ENCODE results near the gene UBE2E1.

Gene UBE2E1

DNA sequence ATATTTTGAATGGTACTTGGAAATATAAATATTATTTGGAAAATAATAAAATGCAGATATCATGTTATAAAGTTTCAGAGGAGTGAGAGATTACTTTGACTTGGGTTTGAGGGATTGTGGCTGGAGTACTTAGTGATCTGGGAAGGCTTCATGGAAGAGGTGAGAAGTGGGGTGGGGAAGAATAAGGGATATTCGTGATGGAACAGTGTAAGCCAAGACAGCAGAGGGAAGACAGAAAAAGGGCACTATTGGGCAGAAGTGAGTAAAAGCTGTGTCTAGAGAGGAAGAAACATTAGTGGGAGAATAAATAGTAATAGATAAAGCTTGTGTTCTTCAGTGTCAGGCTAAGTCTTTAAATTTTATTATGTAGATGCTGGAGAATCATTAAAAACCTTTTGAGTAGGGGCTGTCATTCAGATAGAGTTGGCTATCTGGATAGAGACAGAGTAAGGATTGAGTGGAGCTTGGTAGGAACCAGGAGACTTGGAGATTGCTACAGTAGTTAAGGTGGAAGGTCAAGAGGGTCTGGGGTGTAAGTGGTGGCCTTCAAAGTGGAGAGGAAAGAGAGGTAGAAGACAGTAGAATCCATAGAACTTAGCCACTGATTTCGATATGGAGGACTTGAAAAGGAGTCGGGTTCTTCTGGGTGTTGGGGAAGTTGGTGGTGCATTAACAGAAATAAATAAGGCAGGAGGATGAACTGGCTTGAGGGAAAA lies 11.9 kb downstream of the UBE2E1 start:
- 100% methylated on average over 2 of the region's 3 CpGs for WGBS (ENCODE audit: insufficient coverage)
- ChIA-PET CTCF (interaction anchor here (0.7 to 1.7 kb wide), 5 partner anchors 9 to 14 kb away, joined by 3 to 4 read pairs (median 4); no protein-coding TSS in a partner anchor), POLR2A (interaction anchor here (0.6 kb wide), 1 partner anchor 1841 kb away, joined by 3 read pairs; no protein-coding TSS in a partner anchor)
- no peak overlapping the region for H3K27ac ChIP-seq (ENCODE audit: insufficient read depth in 1 of 2, low read depth in 1 of 2, low read length in 2 of 2, poor library complexity in 1 of 2, severe bottlenecking in 2 of 2)
- no peaks in the 10 kb centered on the region for H3K27me3 ChIP-seq (replicated peaks in 2 of 5; ENCODE audit: control insufficient read depth in 4 of 5, insufficient read depth in 5 of 5, low read length in 4 of 5)
- H3K4me3 ChIP-seq (ENCODE audit: control insufficient read depth in 1 of 7, extremely low read depth in 1 of 7, insufficient read depth in 4 of 7, low read depth in 2 of 7, low read length in 6 of 7), result no peak overlapping the region
- peaks cover 6 to 24% (median 15%) of the 10 kb centered on the region in 4 experiments for H3K4me1 ChIP-seq (ENCODE audit: control extremely low read depth in 1 of 4, control insufficient read depth in 4 of 4, insufficient read depth in 4 of 4, low read length in 3 of 4)
- peaks cover 0 to 26% (median 5%) of the 10 kb centered on the region in 4 experiments for H3K36me3 ChIP-seq (ENCODE audit: control insufficient read depth in 4 of 4, insufficient read depth in 4 of 4, low read length in 3 of 4)
- DNase-seq, result no peak
- H3K9me3 ChIP-seq (ENCODE audit: control extremely low read depth in 1 of 5, control insufficient read depth in 4 of 5, insufficient read depth in 2 of 5, low read depth in 1 of 5, low read length in 4 of 5), result no peaks in the 10 kb centered on the region

DNA sequence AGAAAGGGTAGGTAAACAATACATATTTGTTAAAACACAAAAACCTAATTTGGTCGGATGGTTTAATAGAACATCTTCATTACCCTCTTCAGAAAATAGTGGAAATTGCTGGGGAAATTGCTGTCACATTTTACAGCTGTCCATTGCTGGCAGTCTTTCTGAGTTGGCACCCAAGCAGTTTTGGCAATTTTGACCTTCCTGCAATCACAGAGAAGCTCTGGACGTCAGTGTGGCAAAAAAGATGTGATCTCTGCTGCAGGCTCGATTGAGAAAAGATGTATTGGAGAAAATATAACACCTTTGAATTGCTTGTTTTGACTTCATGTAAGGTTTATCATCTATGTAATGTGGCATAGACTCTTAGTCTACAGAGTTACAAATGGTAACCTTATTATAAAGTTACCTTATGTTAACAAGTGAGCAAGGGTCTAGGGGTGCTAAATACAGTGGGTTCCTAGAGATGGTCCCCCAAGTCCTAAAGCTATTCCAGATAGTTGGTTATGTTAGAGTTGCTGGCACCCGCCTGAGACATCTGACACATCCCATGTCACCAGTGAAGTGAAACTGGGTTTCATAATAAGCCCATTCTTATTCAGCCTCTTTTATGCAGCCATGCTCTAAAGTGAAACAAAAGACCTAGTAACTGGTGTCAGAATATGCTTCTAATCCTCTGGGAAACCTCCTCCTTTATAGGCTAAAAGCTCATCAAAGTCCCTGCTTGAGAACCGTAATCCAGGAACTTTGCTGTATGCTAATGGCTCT lies 14.0 kb downstream of the UBE2E1 start:
- no peak for DNase-seq
- 100% methylated on average over 3 of the region's 5 CpGs for WGBS (ENCODE audit: insufficient coverage)
- POLR2A ChIA-PET, result no interaction called here
- CTCF ChIA-PET, result interaction anchor here (0.8 kb wide), 1 partner anchor 9 kb away, joined by 3 read pairs; no protein-coding TSS in a partner anchor
- Histone ChIP-seq H3K4me1 (ENCODE audit: control extremely low read depth in 1 of 4, control insufficient read depth in 4 of 4, insufficient read depth in 4 of 4, low read length in 3 of 4) (peaks cover 6 to 30% (median 18%) of the 10 kb centered on the region in 4 experiments), H3K9me3 (ENCODE audit: control extremely low read depth in 1 of 5, control insufficient read depth in 4 of 5, insufficient read depth in 2 of 5, low read depth in 1 of 5, low read length in 4 of 5) (no peaks in the 10 kb centered on the region), H3K4me3 (ENCODE audit: control insufficient read depth in 1 of 7, extremely low read depth in 1 of 7, insufficient read depth in 4 of 7, low read depth in 2 of 7, low read length in 6 of 7) (no peak overlapping the region), H3K36me3 (ENCODE audit: control insufficient read depth in 4 of 4, insufficient read depth in 4 of 4, low read length in 3 of 4) (peaks cover 0 to 22% (median 5%) of the 10 kb centered on the region in 4 experiments), H3K27ac (ENCODE audit: insufficient read depth in 1 of 2, low read depth in 1 of 2, low read length in 2 of 2, poor library complexity in 1 of 2, severe bottlenecking in 2 of 2) (no peak overlapping the region), H3K27me3 (replicated peaks in 2 of 5; ENCODE audit: control insufficient read depth in 4 of 5, insufficient read depth in 5 of 5, low read length in 4 of 5) (no peaks in the 10 kb centered on the region)

DNA sequence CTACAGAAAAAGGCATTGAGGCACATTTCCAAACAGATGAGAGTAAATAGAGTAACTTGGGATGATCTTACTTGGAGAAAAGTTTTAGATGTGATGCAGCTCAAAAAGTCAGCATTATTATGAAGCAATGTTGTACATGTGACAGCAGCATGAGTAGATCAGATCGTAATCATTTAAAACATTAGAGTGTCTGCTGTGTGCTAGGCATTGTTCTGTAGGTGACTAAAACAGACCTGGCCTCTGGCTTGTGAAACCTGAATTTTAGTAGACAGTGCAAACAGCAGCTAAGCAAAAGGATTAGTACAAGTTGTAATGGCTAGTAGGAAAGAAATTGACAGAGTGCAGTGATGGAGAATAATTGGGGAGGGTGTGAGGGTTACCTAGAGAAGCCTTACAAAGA lies 15.1 kb downstream of the UBE2E1 start:
- H3K27ac ChIP-seq (ENCODE audit: insufficient read depth in 1 of 2, low read depth in 1 of 2, low read length in 2 of 2, poor library complexity in 1 of 2, severe bottlenecking in 2 of 2), result no peak overlapping the region

DNA sequence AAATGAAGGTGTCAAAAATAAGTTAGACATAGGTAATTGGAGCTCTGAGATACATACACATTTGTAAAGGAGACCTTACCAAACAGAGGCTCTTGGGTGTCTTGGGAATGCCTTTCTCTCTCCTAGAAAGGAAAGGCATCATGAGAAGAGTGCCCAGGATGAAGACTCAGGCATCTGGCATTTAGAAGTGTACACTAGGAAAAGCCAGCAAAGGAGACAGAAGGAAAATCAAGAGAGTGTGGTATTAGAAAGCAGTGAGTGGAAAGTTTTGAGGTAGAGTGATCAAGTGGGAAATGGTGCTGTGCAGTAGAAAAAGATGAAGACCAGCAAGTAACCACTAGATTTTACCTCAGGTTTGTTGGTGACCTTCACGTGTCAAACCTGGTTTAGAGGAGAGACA lies 16.1 kb downstream of the UBE2E1 start:
- Histone ChIP-seq H3K27me3 (replicated peaks in 2 of 5; ENCODE audit: control insufficient read depth in 4 of 5, insufficient read depth in 5 of 5, low read length in 4 of 5) (no peaks in the 10 kb centered on the region), H3K9me3 (ENCODE audit: control extremely low read depth in 1 of 5, control insufficient read depth in 4 of 5, insufficient read depth in 2 of 5, low read depth in 1 of 5, low read length in 4 of 5) (no peaks in the 10 kb centered on the region), H3K36me3 (ENCODE audit: control insufficient read depth in 4 of 4, insufficient read depth in 4 of 4, low read length in 3 of 4) (peaks cover 0 to 18% (median 3%) of the 10 kb centered on the region in 4 experiments), H3K4me3 (ENCODE audit: control insufficient read depth in 1 of 7, extremely low read depth in 1 of 7, insufficient read depth in 4 of 7, low read depth in 2 of 7, low read length in 6 of 7) (no peak overlapping the region), H3K4me1 (ENCODE audit: control extremely low read depth in 1 of 4, control insufficient read depth in 4 of 4, insufficient read depth in 4 of 4, low read length in 3 of 4) (peaks cover 4 to 29% (median 15%) of the 10 kb centered on the region in 4 experiments), H3K27ac (ENCODE audit: insufficient read depth in 1 of 2, low read depth in 1 of 2, low read length in 2 of 2, poor library complexity in 1 of 2, severe bottlenecking in 2 of 2) (no peak overlapping the region)
- ChIA-PET CTCF (no interaction called here), POLR2A (no interaction called here)
- WGBS (ENCODE audit: insufficient coverage), result no CpG with 5 or more reads among the region's 1 CpG
- DNase-seq, result no peak

More for the DNA sequence above, 15.1 kb downstream of the UBE2E1 start:
- 100% methylated on average over 1 of the region's 1 CpG for WGBS (ENCODE audit: insufficient coverage)
- H3K4me3 ChIP-seq (ENCODE audit: control insufficient read depth in 1 of 7, extremely low read depth in 1 of 7, insufficient read depth in 4 of 7, low read depth in 2 of 7, low read length in 6 of 7), result no peak overlapping the region
- H3K27me3 ChIP-seq (replicated peaks in 2 of 5; ENCODE audit: control insufficient read depth in 4 of 5, insufficient read depth in 5 of 5, low read length in 4 of 5), result no peaks in the 10 kb centered on the region
- no peak for DNase-seq
- H3K4me1 ChIP-seq (ENCODE audit: control extremely low read depth in 1 of 4, control insufficient read depth in 4 of 4, insufficient read depth in 4 of 4, low read length in 3 of 4), result peaks cover 0 to 25% (median 11%) of the 10 kb centered on the region in 4 experiments
- POLR2A ChIA-PET, result no interaction called here
- H3K36me3 ChIP-seq (ENCODE audit: control insufficient read depth in 4 of 4, insufficient read depth in 4 of 4, low read length in 3 of 4), result peaks cover 0 to 20% (median 3%) of the 10 kb centered on the region in 4 experiments
- no peaks in the 10 kb centered on the region for H3K9me3 ChIP-seq (ENCODE audit: control extremely low read depth in 1 of 5, control insufficient read depth in 4 of 5, insufficient read depth in 2 of 5, low read depth in 1 of 5, low read length in 4 of 5)
- CTCF ChIA-PET, result no interaction called here

DNA sequence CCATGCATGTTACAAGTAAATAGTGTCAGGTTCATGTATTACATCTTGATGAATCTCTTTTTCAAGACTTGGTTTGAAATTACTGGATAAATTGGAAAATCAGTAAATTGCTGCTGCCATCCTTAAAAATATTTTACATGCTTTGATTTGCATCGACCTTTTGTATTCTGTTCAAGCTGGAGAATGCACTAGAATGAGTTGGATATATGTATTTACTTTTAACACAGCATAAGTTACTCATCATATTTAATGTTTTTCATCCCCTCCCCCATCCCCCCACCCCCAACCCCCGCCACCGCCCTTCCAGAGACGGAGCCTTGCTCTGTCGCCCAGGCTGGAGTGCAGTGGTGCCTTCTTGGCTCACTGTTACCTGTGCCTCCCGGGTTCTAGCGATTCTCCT lies 16.8 kb downstream of the UBE2E1 start:
- POLR2A ChIA-PET, result no interaction called here
- no peak for DNase-seq
- WGBS (ENCODE audit: insufficient coverage), result 100% methylated on average over 3 of the region's 7 CpGs
- Histone ChIP-seq H3K27ac (ENCODE audit: insufficient read depth in 1 of 2, low read depth in 1 of 2, low read length in 2 of 2, poor library complexity in 1 of 2, severe bottlenecking in 2 of 2) (no peak overlapping the region), H3K27me3 (replicated peaks in 2 of 5; ENCODE audit: control insufficient read depth in 4 of 5, insufficient read depth in 5 of 5, low read length in 4 of 5) (no peaks in the 10 kb centered on the region), H3K9me3 (ENCODE audit: control extremely low read depth in 1 of 5, control insufficient read depth in 4 of 5, insufficient read depth in 2 of 5, low read depth in 1 of 5, low read length in 4 of 5) (no peaks in the 10 kb centered on the region), H3K4me3 (ENCODE audit: control insufficient read depth in 1 of 7, extremely low read depth in 1 of 7, insufficient read depth in 4 of 7, low read depth in 2 of 7, low read length in 6 of 7) (no peak overlapping the region), H3K4me1 (ENCODE audit: control extremely low read depth in 1 of 4, control insufficient read depth in 4 of 4, insufficient read depth in 4 of 4, low read length in 3 of 4) (peaks cover 8 to 32% (median 17%) of the 10 kb centered on the region in 4 experiments), H3K36me3 (ENCODE audit: control insufficient read depth in 4 of 4, insufficient read depth in 4 of 4, low read length in 3 of 4) (peaks cover 0 to 17% (median 3%) of the 10 kb centered on the region in 4 experiments)
- CTCF ChIA-PET, result no interaction called here

DNA sequence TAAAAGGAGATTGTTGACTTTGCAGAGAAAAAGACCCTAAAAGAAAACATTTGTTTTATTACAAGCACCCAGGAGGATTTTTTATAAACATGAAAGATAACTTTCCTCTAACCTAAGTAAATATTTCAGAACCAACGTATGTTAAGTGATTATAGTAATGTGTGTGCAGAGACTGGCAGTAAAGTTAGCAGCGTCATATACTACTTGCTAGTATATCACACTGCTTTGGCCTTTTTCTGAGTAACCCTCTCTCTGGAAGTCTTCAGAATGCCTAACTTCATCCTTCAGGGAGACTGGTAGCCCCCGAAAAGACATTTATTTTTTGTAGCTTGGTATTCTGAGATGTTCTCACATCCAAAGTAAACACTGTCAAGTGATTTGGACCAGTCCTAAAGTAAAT lies 17.9 kb downstream of the UBE2E1 start:
- Histone ChIP-seq H3K27me3 (replicated peaks in 2 of 5; ENCODE audit: control insufficient read depth in 4 of 5, insufficient read depth in 5 of 5, low read length in 4 of 5) (no peaks in the 10 kb centered on the region), H3K9me3 (ENCODE audit: control extremely low read depth in 1 of 5, control insufficient read depth in 4 of 5, insufficient read depth in 2 of 5, low read depth in 1 of 5, low read length in 4 of 5) (no peaks in the 10 kb centered on the region), H3K4me1 (ENCODE audit: control extremely low read depth in 1 of 4, control insufficient read depth in 4 of 4, insufficient read depth in 4 of 4, low read length in 3 of 4) (peaks cover 10 to 31% (median 18%) of the 10 kb centered on the region in 4 experiments), H3K4me3 (ENCODE audit: control insufficient read depth in 1 of 7, extremely low read depth in 1 of 7, insufficient read depth in 4 of 7, low read depth in 2 of 7, low read length in 6 of 7) (no peak overlapping the region), H3K36me3 (ENCODE audit: control insufficient read depth in 4 of 4, insufficient read depth in 4 of 4, low read length in 3 of 4) (peaks cover 0 to 13% (median 3%) of the 10 kb centered on the region in 4 experiments), H3K27ac (ENCODE audit: insufficient read depth in 1 of 2, low read depth in 1 of 2, low read length in 2 of 2, poor library complexity in 1 of 2, severe bottlenecking in 2 of 2) (no peak overlapping the region)
- no CpG with 5 or more reads among the region's 3 CpGs for WGBS (ENCODE audit: insufficient coverage)
- ChIA-PET POLR2A (no interaction called here), CTCF (no interaction called here)
- DNase-seq, result no peak

Data from common myeloid progenitor, CD34-positive (primary cell).